NCI-H187 (cell line): ENCODE data around the gene S100B.
"Not testable (repeated sequence)": the region's sequence is repeated elsewhere in the genome, so short reads cannot be mapped to it uniquely, and the experiment has no call there.

Experiments
- DNase-seq, 2 experiments: peaks; one replicate each; lab custom pipeline; 2025; lab: John Stamatoyannopoulos, UW

S100B gene

GRCh38 chr21:46604975-46605766 is at the start of gene S100B:
Gene S100B (minus strand): TSS chr21:46605082. CDS start chr21:46602415, 2,667 bp downstream.
- DNase-seq, result no peak

DNA sequence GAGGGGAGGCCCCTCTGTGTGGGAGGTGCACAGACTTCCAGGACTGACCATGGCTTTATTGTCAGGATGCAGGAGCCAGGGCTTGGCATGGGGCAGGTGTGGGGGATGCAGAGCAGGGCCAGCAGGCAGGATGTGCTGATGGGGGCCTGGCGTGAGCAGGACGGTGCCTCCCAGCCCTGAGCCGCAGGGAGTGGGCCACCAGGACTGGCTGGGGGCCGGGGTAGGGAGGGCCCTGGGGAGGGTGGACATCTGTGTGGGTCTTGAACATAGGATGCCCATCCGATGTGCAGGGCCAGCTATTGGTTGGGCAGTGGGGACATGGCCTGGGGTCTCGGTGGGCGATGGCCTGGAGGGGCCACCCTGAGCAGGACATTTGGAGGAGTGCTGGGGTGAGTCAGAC is 46.2 kb upstream of the S100B start:
- DNase-seq, result no peak

DNA sequence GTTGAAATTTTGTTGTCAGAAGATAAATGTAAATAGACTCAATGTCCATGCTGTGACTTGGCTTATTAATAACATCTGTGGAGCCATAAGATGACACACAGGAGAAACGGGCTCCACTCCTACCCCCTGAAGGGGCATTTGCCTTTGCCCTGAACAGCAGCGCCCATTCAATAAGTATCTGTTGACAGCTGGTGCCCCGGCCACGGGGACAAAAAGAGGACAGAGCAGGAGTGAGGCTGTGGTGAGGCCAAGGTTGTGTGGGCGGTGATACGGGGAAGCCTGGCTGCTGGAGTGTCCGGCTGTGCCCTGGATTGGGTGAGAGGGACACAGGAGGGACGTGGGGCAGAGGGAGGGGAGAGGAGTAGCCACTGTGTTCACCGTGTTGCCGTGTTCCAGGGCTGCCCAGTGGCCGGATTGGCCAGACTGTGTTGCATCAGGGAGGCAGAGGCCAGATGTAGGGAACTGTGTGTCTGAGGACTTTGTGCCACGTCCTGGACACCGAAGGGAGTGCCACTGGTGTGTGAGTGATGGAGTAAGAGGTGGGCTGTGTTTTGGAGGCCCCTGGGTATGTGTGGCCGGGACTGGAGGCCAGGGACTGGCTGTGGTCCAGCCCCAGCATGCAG is 45.7 kb upstream of the S100B start:
- DNase-seq, result no peak

GRCh38 chr21:46649356-46649755 is 44.5 kb upstream of the S100B start:
- no peak for DNase-seq

- DNase-seq, result no peak
These were observed 43.7 kb upstream of the S100B start for GRCh38 chr21:46648539-46648938.

DNA sequence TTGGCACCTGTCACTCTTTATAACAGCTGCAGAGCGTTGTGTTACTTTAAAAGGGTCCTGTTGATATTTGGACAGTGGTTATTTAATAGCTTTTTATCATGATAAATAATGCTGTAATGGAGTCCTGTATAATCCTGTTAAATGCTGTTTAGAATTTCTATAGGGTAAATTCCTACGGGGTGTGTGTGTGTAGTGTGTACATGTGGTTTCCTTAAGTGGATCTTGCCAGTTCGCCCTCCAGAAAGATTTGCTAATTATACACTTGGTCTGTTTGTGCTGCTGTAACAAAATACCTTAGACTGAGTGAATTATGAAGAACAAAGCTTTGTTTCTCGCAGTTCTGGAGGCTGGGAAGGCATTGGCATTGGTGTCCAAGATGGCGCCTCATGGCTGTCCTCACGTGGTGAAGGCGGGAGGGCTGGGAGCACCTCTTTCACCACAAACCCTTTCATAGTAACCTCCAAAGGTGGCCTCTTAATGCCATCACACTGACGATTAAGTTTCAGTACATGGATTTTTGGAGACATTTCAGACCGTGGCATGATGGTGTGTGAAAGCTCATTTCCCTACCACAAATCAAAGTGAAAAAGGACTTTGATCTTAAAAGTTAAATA is 41.8 kb upstream of the S100B start:
- DNase-seq, result peak in 1 of 2 experiments; percentile 61

- no peak for DNase-seq
These were observed 41.0 kb upstream of the S100B start for GRCh38 chr21:46645840-46646239.

DNA sequence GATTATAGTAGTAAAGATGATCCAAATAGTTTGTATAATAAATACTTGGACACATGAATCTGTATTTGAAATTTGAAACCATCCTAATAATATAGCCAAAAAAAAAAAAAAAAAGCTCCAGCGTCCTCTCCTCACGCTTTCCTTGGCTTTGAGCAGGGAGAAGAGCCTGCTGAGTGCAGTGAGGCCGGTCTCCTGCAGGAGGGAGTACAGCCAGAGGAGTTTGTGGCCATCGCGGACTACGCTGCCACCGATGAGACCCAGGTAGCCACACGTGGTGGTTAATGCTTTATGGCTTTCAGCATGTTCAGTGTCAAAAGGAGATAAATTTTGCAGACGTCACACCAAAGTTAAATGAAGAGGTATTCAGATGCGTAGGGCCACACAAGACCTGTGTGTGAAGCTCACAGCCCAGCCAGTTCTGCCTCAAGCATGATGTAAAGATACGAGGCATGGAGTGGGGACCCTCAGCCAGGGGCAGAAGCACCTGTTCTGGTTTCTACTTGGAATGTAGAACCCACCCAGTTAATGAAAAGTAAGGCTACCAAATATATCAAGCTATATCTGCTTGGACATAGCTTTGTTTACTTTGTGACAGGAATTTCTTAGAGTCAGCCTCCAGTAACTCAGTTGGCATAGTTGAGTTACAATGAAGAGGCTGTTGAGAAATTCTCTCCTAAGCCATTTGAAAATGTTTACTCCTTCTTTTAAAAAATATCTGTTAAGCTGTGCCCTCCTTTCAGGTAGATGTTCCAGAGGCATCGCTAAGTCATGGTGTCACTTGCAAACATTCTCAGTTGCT is 38.7 kb upstream of the S100B start:
- DNase-seq, result no peak

- DNase-seq, result no peak
These were observed 36.8 kb upstream of the S100B start for GRCh38 chr21:46641656-46642055.

- DNase-seq, result no peak
These were observed 34.9 kb upstream of the S100B start for GRCh38 chr21:46639489-46640386.

- no peak for DNase-seq
These were observed 33.3 kb upstream of the S100B start for GRCh38 chr21:46637952-46638746.

- DNase-seq, result no peak
These were observed 31.8 kb upstream of the S100B start for GRCh38 chr21:46636550-46637285.

- DNase-seq, result no peak
These were observed 31.3 kb upstream of the S100B start for GRCh38 chr21:46636181-46636512.

DNA sequence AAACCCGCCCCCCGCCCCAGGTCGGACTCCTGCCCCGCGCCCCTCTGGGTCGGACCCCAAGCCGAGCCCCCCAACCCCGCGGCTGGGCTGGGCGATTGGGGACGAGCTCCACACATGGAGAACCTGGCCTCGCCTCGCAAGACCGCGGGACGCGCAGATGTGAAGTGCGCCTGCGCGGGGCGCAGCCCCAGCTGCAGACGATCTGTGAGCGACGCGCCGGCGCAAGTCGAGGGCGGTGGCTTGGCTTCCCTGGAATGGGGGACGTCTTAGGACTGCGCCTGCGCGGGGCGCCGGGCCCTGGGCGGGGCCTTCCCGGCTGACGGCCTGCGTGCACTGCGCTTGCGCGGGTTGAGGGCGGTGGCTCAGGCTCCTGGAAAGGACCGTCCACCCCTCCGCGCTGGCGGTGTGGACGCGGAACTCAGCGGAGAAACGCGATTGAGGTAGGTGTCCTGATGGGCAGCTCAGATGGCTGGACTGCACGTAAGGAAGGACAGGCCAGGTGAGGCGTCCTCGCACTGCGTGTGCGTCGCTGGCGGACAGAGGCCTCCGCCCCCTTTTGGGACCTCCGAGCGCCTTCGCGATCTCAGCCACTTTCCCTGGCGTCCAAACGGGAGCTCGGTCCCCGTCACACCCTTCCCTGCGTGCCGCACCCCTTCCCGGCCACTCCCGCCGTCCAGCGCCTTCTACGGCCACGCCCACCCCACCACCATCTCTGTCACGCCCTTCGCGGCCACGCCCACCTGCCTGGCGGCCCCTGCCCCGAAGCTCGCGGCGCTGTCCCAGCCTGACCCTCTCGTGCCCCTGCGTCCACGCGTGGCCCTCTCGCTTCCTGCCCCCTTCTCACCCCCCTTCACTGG is 30.7 kb upstream of the S100B start, which contains the start of gene PRMT2:
Gene PRMT2 (plus strand): TSS at position 351 of the 857 bp plus-strand sequence. CDS start 1,278 bp downstream, outside the sequence.
- peak; percentile 96 to 97 for DNase-seq

GRCh38 chr21:46634966-46635323 is 30.1 kb upstream of the S100B start:
- DNase-seq, result no peak

DNA sequence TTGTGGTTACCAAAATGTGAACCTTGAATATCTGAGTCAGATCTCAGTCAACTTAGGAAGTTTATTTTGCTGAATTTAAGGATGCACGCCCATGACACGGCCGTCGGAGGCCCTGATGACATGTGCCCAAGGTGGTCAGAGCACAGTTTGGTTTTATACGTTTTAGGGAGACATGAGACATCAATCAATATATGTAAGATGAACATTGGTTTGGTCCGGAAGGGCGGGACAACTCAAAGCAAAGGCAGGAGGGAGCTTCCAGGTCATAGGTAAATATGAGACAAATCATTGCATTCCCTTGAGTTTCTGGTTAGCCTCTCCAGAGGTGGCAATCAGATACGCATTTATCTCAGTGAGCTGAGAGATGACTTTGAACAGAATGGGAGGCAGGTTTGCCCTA is 29.5 kb upstream of the S100B start:
- DNase-seq, result no peak

GRCh38 chr21:46633566-46633965 is 28.7 kb upstream of the S100B start:
- no peak for DNase-seq

DNA sequence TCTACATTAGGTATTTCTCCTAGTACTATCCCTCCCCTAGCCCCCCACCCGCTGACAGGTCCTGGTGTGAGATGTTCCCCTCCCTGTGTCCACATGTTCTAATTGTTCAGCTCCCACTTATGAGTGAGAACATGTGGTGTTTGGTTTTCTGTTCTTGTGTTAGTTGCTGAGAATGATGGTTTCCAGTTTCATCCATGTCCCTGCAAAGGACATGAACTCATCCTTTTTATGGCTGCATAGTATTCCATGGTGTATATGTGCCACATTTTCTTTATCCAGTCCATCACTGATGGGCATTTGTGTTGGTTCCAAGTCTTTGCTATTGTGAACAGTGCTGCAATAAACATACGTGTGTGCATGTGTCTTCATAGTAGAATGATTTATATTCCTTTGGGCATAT is 26.0 kb upstream of the S100B start:
- DNase-seq, result not testable (repeated sequence)

GRCh38 chr21:46628868-46629267 is 24.0 kb upstream of the S100B start:
- DNase-seq, result peak; percentile 25 to 37
